Measurements from ENCODE around the gene BCAR1. TPM values are rescaled to one million over a fixed set of nuclear protein-coding genes. Genes with fewer than 3 reads are reported as not detected.

BCAR1 gene
- total RNA-seq, 1 donor from 2014 or later: 39.5 TPM

GRCh38 chr16:75293173-75293572 lies 41.7 kb upstream of the BCAR1 start:
- Histone ChIP-seq H3K36me3 (peaks cover 0 to 13% of the 10 kb centered on the region in 2 donors), H3K4me3 (no peak overlapping the region), H3K27me3 (no peaks in the 10 kb centered on the region), H3K4me1 (peaks cover 28% of the 10 kb centered on the region), H3K9me3 (no peaks in the 10 kb centered on the region), H3K27ac (peak overlapping the region; percentile 70)
- TF ChIP-seq POLR2AphosphoS5 (IDR thresholded peaks at IDR 0.05; ENCODE audit: insufficient read depth in 1 of 2, low read depth in 1 of 2) (no peak), POLR2A (IDR thresholded peaks at IDR 0.05) (no peak), CTCF (IDR thresholded peaks at IDR 0.05) (no peak)
- DNase-seq (ENCODE audit: extremely low spot score in 2 of 2): no peak
- intact Hi-C loops (cut with DNase I): no loop called here

GRCh38 chr16:75292691-75293090 lies 41.3 kb upstream of the BCAR1 start:
- intact Hi-C loops (cut with DNase I): no loop called here
- H3K4me1 ChIP-seq: peaks cover 33% of the 10 kb centered on the region
- H3K4me3 ChIP-seq: no peak overlapping the region
- TF ChIP-seq POLR2AphosphoS5 (IDR thresholded peaks at IDR 0.05; ENCODE audit: insufficient read depth in 1 of 2, low read depth in 1 of 2): no peak
- no peak for TF ChIP-seq CTCF (IDR thresholded peaks at IDR 0.05)
- TF ChIP-seq POLR2A (IDR thresholded peaks at IDR 0.05): no peak
- no peak for DNase-seq (ENCODE audit: extremely low spot score in 2 of 2)
- peaks cover 0 to 13% of the 10 kb centered on the region in 2 donors for H3K36me3 ChIP-seq
- H3K27ac ChIP-seq: peak overlapping the region; percentile 70
- no peaks in the 10 kb centered on the region for H3K27me3 ChIP-seq
- H3K9me3 ChIP-seq: no peaks in the 10 kb centered on the region

- Histone ChIP-seq H3K4me1 (peaks cover 26% of the 10 kb centered on the region), H3K4me3 (no peak overlapping the region), H3K27ac (no peak overlapping the region), H3K9me3 (no peaks in the 10 kb centered on the region), H3K27me3 (no peaks in the 10 kb centered on the region), H3K36me3 (peaks cover 0 to 13% of the 10 kb centered on the region in 2 donors)
- DNase-seq (ENCODE audit: extremely low spot score in 2 of 2): no peak
- TF ChIP-seq POLR2A (IDR thresholded peaks at IDR 0.05) (no peak), CTCF (IDR thresholded peaks at IDR 0.05) (no peak), POLR2AphosphoS5 (IDR thresholded peaks at IDR 0.05; ENCODE audit: insufficient read depth in 1 of 2, low read depth in 1 of 2) (peak in 1 of 2 donors; percentile 50)
- intact Hi-C loops (cut with DNase I): no loop called here
These were observed 37.8 kb upstream of the BCAR1 start for GRCh38 chr16:75289189-75289588.

GRCh38 chr16:75288596-75289120 lies 37.2 kb upstream of the BCAR1 start:
- Histone ChIP-seq H3K9me3 (no peaks in the 10 kb centered on the region), H3K36me3 (peaks cover 0 to 13% of the 10 kb centered on the region in 2 donors), H3K4me1 (peaks cover 25% of the 10 kb centered on the region), H3K27me3 (no peaks in the 10 kb centered on the region), H3K27ac (no peak overlapping the region), H3K4me3 (no peak overlapping the region)
- intact Hi-C loops (cut with DNase I): no loop called here
- TF ChIP-seq POLR2A (IDR thresholded peaks at IDR 0.05): no peak
- no peak for TF ChIP-seq CTCF (IDR thresholded peaks at IDR 0.05)
- TF ChIP-seq POLR2AphosphoS5 (IDR thresholded peaks at IDR 0.05; ENCODE audit: insufficient read depth in 1 of 2, low read depth in 1 of 2): no peak
- no peak for DNase-seq (ENCODE audit: extremely low spot score in 2 of 2)

GRCh38 chr16:75288181-75288580 lies 36.8 kb upstream of the BCAR1 start:
- no peak for TF ChIP-seq POLR2A (IDR thresholded peaks at IDR 0.05)
- TF ChIP-seq POLR2AphosphoS5 (IDR thresholded peaks at IDR 0.05; ENCODE audit: insufficient read depth in 1 of 2, low read depth in 1 of 2): no peak
- no peak for TF ChIP-seq CTCF (IDR thresholded peaks at IDR 0.05)
- no peaks in the 10 kb centered on the region for H3K9me3 ChIP-seq
- H3K27ac ChIP-seq: no peak overlapping the region
- H3K27me3 ChIP-seq: no peaks in the 10 kb centered on the region
- peaks cover 0 to 8% of the 10 kb centered on the region in 2 donors for H3K36me3 ChIP-seq
- H3K4me3 ChIP-seq: no peak overlapping the region
- DNase-seq (ENCODE audit: extremely low spot score in 2 of 2): no peak
- intact Hi-C loops (cut with DNase I): no loop called here
- peaks cover 22% of the 10 kb centered on the region for H3K4me1 ChIP-seq
